ENCODE data around the gene CDK1.

Gene CDK1

GRCh38 chr10:60747817-60748469 lies 30.3 kb upstream of the CDK1 start:
- ChIA-PET POLR2A (interaction anchor here (0.9 kb wide), 1 partner anchor 30 kb away, joined by 3 read pairs; the partner anchor contains the start of gene CDK1), CTCF (no interaction called here)
- TF ChIP-seq SP1 (IDR thresholded peaks at IDR 0.05), result no peak
- TF ChIP-seq ZNF384 (IDR thresholded peaks at IDR 0.05), result no peak
- no peak for TF ChIP-seq L3MBTL2 (conservative IDR thresholded peaks at IDR 0.05)
- no peak for TF ChIP-seq HDGF (IDR thresholded peaks at IDR 0.05; ENCODE audit: borderline replicate concordance)
- no peak for TF ChIP-seq FOXM1 (IDR thresholded peaks at IDR 0.05; ENCODE audit: borderline replicate concordance)
- TF ChIP-seq TARDBP (IDR thresholded peaks at IDR 0.05), result no peak
- TF ChIP-seq SUZ12 (IDR thresholded peaks at IDR 0.05), result no peak
- no peak for TF ChIP-seq LEF1 (IDR thresholded peaks at IDR 0.05; ENCODE audit: borderline replicate concordance)
- no peak for TF ChIP-seq NFRKB (IDR thresholded peaks at IDR 0.05)
- TF ChIP-seq FOXA1 (IDR thresholded peaks at IDR 0.05), result no peak
- DNase-seq (ENCODE audit: extremely low spot score), result no peak

DNA sequence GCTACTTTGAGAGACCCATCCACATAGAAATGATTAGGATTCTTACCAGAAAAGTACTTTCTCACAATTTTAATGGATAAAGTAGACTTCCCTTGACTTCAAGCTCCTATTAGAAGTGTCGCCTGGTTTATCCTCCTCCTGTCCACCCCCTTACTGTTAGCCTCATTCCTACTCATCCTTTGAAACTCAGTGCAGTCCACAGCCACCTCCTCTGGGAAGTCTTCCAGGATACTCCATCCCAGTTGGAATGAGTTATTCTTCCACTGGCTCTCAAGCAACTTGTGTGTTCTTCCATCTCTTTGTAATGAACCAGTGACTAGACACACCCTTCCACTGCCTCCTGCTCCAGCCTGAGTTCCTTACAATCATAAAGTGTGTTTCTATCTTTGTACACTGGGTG lies 25.1 kb upstream of the CDK1 start:
- no peak for DNase-seq (ENCODE audit: extremely low spot score)
- POLR2A ChIA-PET, result no interaction called here
- CTCF ChIA-PET, result no interaction called here
- TF ChIP-seq L3MBTL2 (conservative IDR thresholded peaks at IDR 0.05) (no peak), FOXK2 (IDR thresholded peaks at IDR 0.05) (no peak), ARNT (IDR thresholded peaks at IDR 0.05) (no peak), NFRKB (IDR thresholded peaks at IDR 0.05) (no peak), ZNF384 (IDR thresholded peaks at IDR 0.05) (no peak), FOXM1 (IDR thresholded peaks at IDR 0.05; ENCODE audit: borderline replicate concordance) (no peak), CTBP1 (IDR thresholded peaks at IDR 0.05; ENCODE audit: borderline replicate concordance) (no peak), SP1 (IDR thresholded peaks at IDR 0.05) (no peak), TARDBP (IDR thresholded peaks at IDR 0.05) (no peak), BHLHE40 (IDR thresholded peaks at IDR 0.05; ENCODE audit: borderline replicate concordance) (no peak), ELF4 (IDR thresholded peaks at IDR 0.05) (no peak)

DNA sequence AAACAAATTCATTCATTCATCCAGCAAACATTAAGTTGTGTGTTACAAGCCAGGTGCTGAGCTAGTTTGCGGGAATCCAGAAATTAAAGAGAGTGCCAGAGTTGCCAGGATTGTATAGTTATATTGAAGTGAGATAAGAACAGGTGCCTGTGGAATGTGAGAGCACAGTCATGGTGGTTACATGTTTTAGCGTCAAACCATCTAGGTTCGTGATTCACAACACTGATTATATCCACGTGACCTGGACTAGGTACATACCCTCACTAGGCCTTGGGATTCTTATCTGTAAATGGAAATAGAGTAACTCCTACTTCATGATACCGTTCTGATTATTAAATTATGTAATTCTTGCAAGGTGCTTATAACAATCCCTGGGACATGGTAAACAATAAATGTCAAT lies 24.5 kb upstream of the CDK1 start:
- DNase-seq (ENCODE audit: extremely low spot score), result no peak
- TF ChIP-seq PKNOX1 (IDR thresholded peaks at IDR 0.05) (no peak), TARDBP (IDR thresholded peaks at IDR 0.05) (no peak), NFRKB (IDR thresholded peaks at IDR 0.05) (no peak), L3MBTL2 (conservative IDR thresholded peaks at IDR 0.05) (no peak), HDGF (IDR thresholded peaks at IDR 0.05; ENCODE audit: borderline replicate concordance) (no peak), SUZ12 (IDR thresholded peaks at IDR 0.05) (no peak), SP1 (IDR thresholded peaks at IDR 0.05) (no peak), ELF4 (IDR thresholded peaks at IDR 0.05) (no peak), ARNT (IDR thresholded peaks at IDR 0.05) (no peak), ZNF384 (IDR thresholded peaks at IDR 0.05) (no peak), LEF1 (IDR thresholded peaks at IDR 0.05; ENCODE audit: borderline replicate concordance) (no peak), FOXM1 (IDR thresholded peaks at IDR 0.05; ENCODE audit: borderline replicate concordance) (no peak), CTBP1 (IDR thresholded peaks at IDR 0.05; ENCODE audit: borderline replicate concordance) (no peak), FOXA1 (IDR thresholded peaks at IDR 0.05) (no peak), BHLHE40 (IDR thresholded peaks at IDR 0.05; ENCODE audit: borderline replicate concordance) (no peak)
- ChIA-PET CTCF (no interaction called here), POLR2A (interaction anchor here (0.6 kb wide), 1 partner anchor 746 kb away, joined by 4 read pairs; no protein-coding TSS in a partner anchor)

GRCh38 chr10:60757420-60757895 lies 20.8 kb upstream of the CDK1 start:
- POLR2A ChIA-PET, result no interaction called here
- CTCF ChIA-PET, result no interaction called here
- peak; percentile 24 for DNase-seq (ENCODE audit: extremely low spot score)
- TF ChIP-seq FOXA1 (IDR thresholded peaks at IDR 0.05) (no peak), L3MBTL2 (conservative IDR thresholded peaks at IDR 0.05) (no peak), FOXK2 (IDR thresholded peaks at IDR 0.05) (no peak), NFRKB (IDR thresholded peaks at IDR 0.05) (no peak), ZNF384 (IDR thresholded peaks at IDR 0.05) (no peak), ELF4 (IDR thresholded peaks at IDR 0.05) (no peak), PKNOX1 (IDR thresholded peaks at IDR 0.05) (no peak), LEF1 (IDR thresholded peaks at IDR 0.05; ENCODE audit: borderline replicate concordance) (no peak), SP1 (IDR thresholded peaks at IDR 0.05) (no peak), ARNT (IDR thresholded peaks at IDR 0.05) (no peak), CTBP1 (IDR thresholded peaks at IDR 0.05; ENCODE audit: borderline replicate concordance) (no peak), FOXM1 (IDR thresholded peaks at IDR 0.05; ENCODE audit: borderline replicate concordance) (no peak)

- no peak for DNase-seq (ENCODE audit: extremely low spot score)
- ChIA-PET CTCF (no interaction called here), POLR2A (no interaction called here)
- TF ChIP-seq L3MBTL2 (conservative IDR thresholded peaks at IDR 0.05), result no peak
- no peak for TF ChIP-seq NFRKB (IDR thresholded peaks at IDR 0.05)
- no peak for TF ChIP-seq ELF4 (IDR thresholded peaks at IDR 0.05)
- TF ChIP-seq CTBP1 (IDR thresholded peaks at IDR 0.05; ENCODE audit: borderline replicate concordance), result no peak
- no peak for TF ChIP-seq FOXA1 (IDR thresholded peaks at IDR 0.05)
- no peak for TF ChIP-seq TARDBP (IDR thresholded peaks at IDR 0.05)
- TF ChIP-seq SUZ12 (IDR thresholded peaks at IDR 0.05), result no peak
- no peak for TF ChIP-seq PKNOX1 (IDR thresholded peaks at IDR 0.05)
Measured at GRCh38 chr10:60759181-60759580, 19.1 kb upstream of the CDK1 start.

DNA sequence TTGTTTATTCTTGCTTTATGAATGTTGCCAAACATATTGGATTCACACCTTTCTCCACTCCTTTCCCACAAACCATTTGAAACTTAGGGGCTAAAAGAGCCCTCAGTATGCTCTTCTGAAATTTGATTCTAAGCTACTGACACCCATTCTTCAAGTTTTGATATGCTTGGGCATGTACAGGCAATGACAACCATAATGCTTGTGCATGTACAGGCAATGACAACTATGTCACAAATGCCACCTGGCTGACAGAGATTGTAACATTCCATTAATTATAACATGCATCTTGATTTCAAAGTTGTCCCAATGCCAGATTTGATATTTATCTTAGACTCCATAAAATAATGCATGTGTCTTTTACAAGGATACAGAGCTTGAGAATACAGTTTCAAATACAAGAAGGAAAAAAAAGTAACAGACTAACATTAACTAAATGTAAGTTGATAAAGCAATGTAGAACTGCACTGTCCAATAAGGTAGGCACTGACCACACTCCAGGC lies 17.5 kb upstream of the CDK1 start:
- ChIA-PET CTCF (interaction anchor here (1.1 kb wide), 1 partner anchor 17 kb away, joined by 4 read pairs; the partner anchor contains the start of gene CDK1), POLR2A (interaction anchor here (1.3 kb wide), 1 partner anchor 17 kb away, joined by 4 read pairs; the partner anchor contains the start of gene CDK1)

More for the DNA sequence above, 17.5 kb upstream of the CDK1 start:
- no peak for DNase-seq (ENCODE audit: extremely low spot score)
- no peak for TF ChIP-seq NFRKB (IDR thresholded peaks at IDR 0.05)
- TF ChIP-seq ZNF384 (IDR thresholded peaks at IDR 0.05), result no peak
- TF ChIP-seq SP1 (IDR thresholded peaks at IDR 0.05), result no peak
- no peak for TF ChIP-seq FOXK2 (IDR thresholded peaks at IDR 0.05)
- TF ChIP-seq ELF4 (IDR thresholded peaks at IDR 0.05), result no peak
- TF ChIP-seq CTBP1 (IDR thresholded peaks at IDR 0.05; ENCODE audit: borderline replicate concordance), result no peak
- no peak for TF ChIP-seq ARNT (IDR thresholded peaks at IDR 0.05)
- no peak for TF ChIP-seq FOXM1 (IDR thresholded peaks at IDR 0.05; ENCODE audit: borderline replicate concordance)
- no peak for TF ChIP-seq TARDBP (IDR thresholded peaks at IDR 0.05)
- no peak for TF ChIP-seq LEF1 (IDR thresholded peaks at IDR 0.05; ENCODE audit: borderline replicate concordance)
- TF ChIP-seq HDGF (IDR thresholded peaks at IDR 0.05; ENCODE audit: borderline replicate concordance), result no peak
- no peak for TF ChIP-seq FOXA1 (IDR thresholded peaks at IDR 0.05)
- no peak for TF ChIP-seq BHLHE40 (IDR thresholded peaks at IDR 0.05; ENCODE audit: borderline replicate concordance)
- no peak for TF ChIP-seq PKNOX1 (IDR thresholded peaks at IDR 0.05)
- TF ChIP-seq SUZ12 (IDR thresholded peaks at IDR 0.05), result no peak
- no peak for TF ChIP-seq L3MBTL2 (conservative IDR thresholded peaks at IDR 0.05)
